Trophoblast cell (in vitro differentiated cells and primary cell): ENCODE results near the gene DLG2.

ENCODE experiments used
- DNase-seq, 2 donors: peaks; one replicate each; pipeline ENCODE4 v3.0.0-alpha.2; 2016
- H2AFZ ChIP-seq: 2 replicates; pipeline ENCODE4 v1.6.1; 2013; ENCODE audit warnings: low read length, moderate library complexity, mild to moderate bottlenecking; ENCODE audit not compliant: insufficient read depth, poor library complexity
- H2AK5ac ChIP-seq: 2 replicates; pipeline ENCODE4 v1.6.1; 2013; ENCODE audit warnings: mild to moderate bottlenecking, low read length
- H2BK120ac ChIP-seq: 2 replicates; pipeline ENCODE4 v1.6.1; 2013; ENCODE audit warnings: low read length, mild to moderate bottlenecking, moderate library complexity; ENCODE audit not compliant: insufficient read depth, poor library complexity
- H2BK12ac ChIP-seq: 2 replicates; pipeline ENCODE4 v1.6.1; 2013; ENCODE audit warnings: mild to moderate bottlenecking, low read length, moderate library complexity
- H2BK5ac ChIP-seq: 2 replicates; pipeline ENCODE4 v1.6.1; 2013; ENCODE audit warnings: low read length, low read depth, moderate library complexity, mild to moderate bottlenecking; ENCODE audit not compliant: poor library complexity
- H3K14ac ChIP-seq: 2 replicates; pipeline ENCODE4 v1.6.1; 2013; ENCODE audit warnings: mild to moderate bottlenecking, low read length
- H3K18ac ChIP-seq: 2 replicates; pipeline ENCODE4 v1.6.1; 2013; ENCODE audit warnings: mild to moderate bottlenecking, low read length
- H3K23ac ChIP-seq: 2 replicates; pipeline ENCODE4 v1.6.1; 2013; ENCODE audit warnings: low read length
- H3K27ac ChIP-seq: 2 replicates; pipeline ENCODE4 v1.5.1; 2013; ENCODE audit warnings: low read depth, mild to moderate bottlenecking, inconsistent platforms, low read length, moderate library complexity
- H3K27me3 ChIP-seq: 2 replicates; pipeline ENCODE4 v1.6.1; 2013; ENCODE audit warnings: inconsistent platforms, mild to moderate bottlenecking, low read length, moderate library complexity; ENCODE audit not compliant: insufficient read depth
- H3K36me3 ChIP-seq, 2 experiments: 1 replicate in 1 of 2; 2 replicates in 1 of 2; pipeline ENCODE4 v1.6.1; 2013; ENCODE audit warnings: low read length in 2 of 2, mild to moderate bottlenecking in 2 of 2, moderate library complexity in 1 of 2; ENCODE audit not compliant: insufficient read depth in 2 of 2, control insufficient read depth in 1 of 2
- H3K4ac ChIP-seq: 2 replicates; pipeline ENCODE4 v1.6.1; 2013; ENCODE audit warnings: low read depth, mild to moderate bottlenecking, low read length, moderate library complexity
- H3K4me1 ChIP-seq, 2 experiments: 1 replicate in 1 of 2; 2 replicates in 1 of 2; pipeline ENCODE4 v1.6.1; 2013; ENCODE audit warnings: low read length in 2 of 2, mild to moderate bottlenecking in 2 of 2, moderate library complexity in 1 of 2; ENCODE audit not compliant: insufficient read depth in 2 of 2, control insufficient read depth in 1 of 2
- H3K4me2 ChIP-seq: 2 replicates; pipeline ENCODE4 v1.6.1; 2013; ENCODE audit warnings: inconsistent platforms, mild to moderate bottlenecking, low read length, moderate library complexity
- H3K4me3 ChIP-seq: 2 replicates; pipeline ENCODE4 v1.5.1; 2013; ENCODE audit warnings: mild to moderate bottlenecking, low read depth, low read length, inconsistent platforms
- H3K79me1 ChIP-seq: one replicate; pipeline ENCODE4 v1.6.1; 2013; ENCODE audit warnings: low read length
- H3K79me2 ChIP-seq: 2 replicates; pipeline ENCODE4 v1.6.1; 2013; ENCODE audit warnings: low read length, mild to moderate bottlenecking; ENCODE audit not compliant: control insufficient read depth, insufficient read depth, poor library complexity
- H3K9ac ChIP-seq: 2 replicates; pipeline ENCODE4 v1.6.1; 2013; ENCODE audit warnings: mild to moderate bottlenecking, low read length
- H3K9me3 ChIP-seq: 2 replicates; pipeline ENCODE4 v1.6.1; 2013; ENCODE audit warnings: low read depth, mild to moderate bottlenecking, control low read depth, inconsistent platforms, low read length; ENCODE audit not compliant: insufficient read depth
- H4K12ac ChIP-seq: 2 replicates; pipeline ENCODE4 v1.6.1; 2013; ENCODE audit warnings: low read depth, mild to moderate bottlenecking, low read length, moderate library complexity
- H4K8ac ChIP-seq: 2 replicates; pipeline ENCODE4 v1.6.1; 2013; ENCODE audit warnings: low read depth, mild to moderate bottlenecking, low read length, moderate library complexity
- H4K91ac ChIP-seq: one replicate; pipeline ENCODE4 v1.6.1; 2013; ENCODE audit warnings: low read depth, mild to moderate bottlenecking, low read length, moderate library complexity
- WGBS: extraction: QIAGEN DNeasy Blood & Tissue Kit; methylation state at CpG from one replicate; pipeline ENCODE4 v1.1.7; 2013; ENCODE audit warnings: missing lambda C conversion rate; ENCODE audit not compliant: insufficient read length, insufficient coverage; ENCODE audit errors: extremely low coverage; 5-methylcytosine and 5-hydroxymethylcytosine counted together

The DLG2 gene

DNA sequence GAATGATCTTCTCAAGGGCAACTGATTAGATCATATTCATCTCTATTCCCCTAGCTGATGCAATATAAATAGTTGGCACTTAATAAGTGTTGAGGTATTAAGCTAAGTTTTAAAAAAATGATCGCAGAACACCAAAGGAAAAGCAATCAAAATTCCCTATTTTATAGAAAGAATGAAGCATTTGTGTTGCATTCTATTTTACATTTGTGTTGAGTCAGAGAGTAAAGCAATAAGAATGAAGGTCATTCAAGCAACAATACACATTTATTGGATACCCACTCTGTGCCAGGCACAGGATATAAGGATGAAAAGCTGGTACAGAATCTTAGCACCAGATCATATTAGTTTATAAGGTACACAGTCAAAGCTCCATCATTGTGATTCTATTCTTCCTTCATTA lies 1654.6 kb downstream of the DLG2 start:
- no peaks in the 10 kb centered on the region for H3K36me3 ChIP-seq
- H2BK12ac ChIP-seq: no peak overlapping the region
- no peak overlapping the region for H2BK5ac ChIP-seq
- H3K27ac ChIP-seq: no peak overlapping the region
- no peak overlapping the region for H2AFZ ChIP-seq
- no peak overlapping the region for H4K8ac ChIP-seq
- no peak overlapping the region for H3K4me3 ChIP-seq
- H3K79me1 ChIP-seq: no peaks in the 10 kb centered on the region
- H2AK5ac ChIP-seq: no peak overlapping the region
- no peak overlapping the region for H3K4ac ChIP-seq
- H3K27me3 ChIP-seq: no peaks in the 10 kb centered on the region
- no peak overlapping the region for H3K23ac ChIP-seq
- no peak overlapping the region for H3K18ac ChIP-seq
- no peaks in the 10 kb centered on the region for H3K9me3 ChIP-seq
- no peak overlapping the region for H2BK120ac ChIP-seq
- no peak for DNase-seq
- no peak overlapping the region for H3K9ac ChIP-seq
- H3K14ac ChIP-seq: no peak overlapping the region
- H3K4me1 ChIP-seq: no peaks in the 10 kb centered on the region
- no peak overlapping the region for H4K12ac ChIP-seq
- H4K91ac ChIP-seq: no peak overlapping the region
- WGBS: no CpG with 5 or more reads among the region's 1 CpG
- H3K79me2 ChIP-seq: no peaks in the 10 kb centered on the region
- H3K4me2 ChIP-seq: no peak overlapping the region

DNA sequence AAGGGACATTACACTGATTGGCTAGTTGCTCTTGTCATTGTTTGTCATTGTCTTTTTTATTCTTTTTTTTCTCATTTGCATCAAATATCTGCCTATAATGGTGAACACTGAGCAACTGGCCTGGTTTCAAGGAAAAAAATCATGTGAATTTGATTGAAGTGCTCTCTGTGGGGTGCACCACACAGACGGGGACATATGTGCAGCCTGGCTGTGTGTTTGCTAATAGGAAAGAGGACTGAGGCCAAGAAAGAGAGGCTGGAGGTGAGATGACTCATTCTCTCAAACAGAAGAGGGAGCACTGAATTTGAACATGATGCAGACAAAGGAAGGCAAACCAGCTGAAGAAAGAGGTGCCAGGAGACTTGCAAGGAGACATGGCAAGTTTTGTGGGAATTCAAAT lies 1656.1 kb downstream of the DLG2 start:
- Histone ChIP-seq H3K4me3 (no peak overlapping the region), H3K27me3 (no peaks in the 10 kb centered on the region), H2BK120ac (no peak overlapping the region), H4K12ac (no peak overlapping the region), H3K9ac (no peak overlapping the region), H3K79me1 (no peaks in the 10 kb centered on the region), H3K27ac (no peak overlapping the region), H3K4me2 (no peak overlapping the region), H2AK5ac (no peak overlapping the region), H3K18ac (no peak overlapping the region), H3K14ac (no peak overlapping the region), H3K4ac (no peak overlapping the region), H2BK5ac (no peak overlapping the region), H3K4me1 (no peaks in the 10 kb centered on the region), H2BK12ac (no peak overlapping the region), H4K8ac (no peak overlapping the region), H4K91ac (no peak overlapping the region), H2AFZ (no peak overlapping the region), H3K23ac (no peak overlapping the region), H3K79me2 (no peaks in the 10 kb centered on the region), H3K36me3 (no peaks in the 10 kb centered on the region), H3K9me3 (no peaks in the 10 kb centered on the region)
- no CpG with 5 or more reads among the region's 1 CpG for WGBS
- no peak for DNase-seq

DNA sequence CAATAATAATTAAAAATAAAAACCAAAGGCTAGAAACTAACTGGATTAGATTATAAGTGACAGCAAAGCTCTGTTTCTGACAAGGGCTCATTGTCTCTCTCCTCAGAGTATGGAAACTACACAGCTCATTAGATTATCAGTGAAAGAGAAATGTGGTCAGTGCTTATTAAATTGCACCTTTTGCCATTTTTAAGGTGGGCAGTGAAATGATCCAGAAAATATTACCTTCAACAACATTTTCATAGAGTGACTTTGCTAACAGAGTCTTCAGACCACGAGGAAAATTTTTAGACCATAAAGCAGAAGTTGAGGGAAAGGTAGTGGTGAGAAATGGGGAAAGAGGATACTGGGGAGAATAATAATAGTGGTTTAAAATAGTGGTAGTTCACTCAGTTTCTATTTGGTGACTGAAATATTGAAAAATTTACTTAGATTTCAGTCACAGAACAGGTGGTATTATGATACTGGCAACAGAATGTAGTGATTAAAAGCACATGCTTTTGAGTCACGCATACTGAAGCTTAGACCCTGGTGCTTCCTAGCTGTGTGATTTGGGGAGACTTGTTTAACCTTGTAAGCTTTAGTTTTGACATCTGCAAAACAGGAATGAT lies 1657.0 kb downstream of the DLG2 start:
- Histone ChIP-seq H3K79me2 (no peaks in the 10 kb centered on the region), H3K4me2 (no peak overlapping the region), H2BK5ac (no peak overlapping the region), H2AK5ac (no peak overlapping the region), H3K23ac (no peak overlapping the region), H2AFZ (no peak overlapping the region), H3K27me3 (no peaks in the 10 kb centered on the region), H4K12ac (no peak overlapping the region), H3K36me3 (no peaks in the 10 kb centered on the region), H4K91ac (no peak overlapping the region), H3K18ac (no peak overlapping the region), H3K4me3 (no peak overlapping the region), H3K14ac (no peak overlapping the region), H3K9me3 (no peaks in the 10 kb centered on the region), H4K8ac (no peak overlapping the region), H3K79me1 (no peaks in the 10 kb centered on the region), H2BK12ac (no peak overlapping the region), H3K4ac (no peak overlapping the region), H3K27ac (no peak overlapping the region), H3K9ac (no peak overlapping the region), H2BK120ac (no peak overlapping the region), H3K4me1 (no peaks in the 10 kb centered on the region)
- WGBS: no CpG with 5 or more reads among the region's 2 CpGs
- DNase-seq: no peak

DNA sequence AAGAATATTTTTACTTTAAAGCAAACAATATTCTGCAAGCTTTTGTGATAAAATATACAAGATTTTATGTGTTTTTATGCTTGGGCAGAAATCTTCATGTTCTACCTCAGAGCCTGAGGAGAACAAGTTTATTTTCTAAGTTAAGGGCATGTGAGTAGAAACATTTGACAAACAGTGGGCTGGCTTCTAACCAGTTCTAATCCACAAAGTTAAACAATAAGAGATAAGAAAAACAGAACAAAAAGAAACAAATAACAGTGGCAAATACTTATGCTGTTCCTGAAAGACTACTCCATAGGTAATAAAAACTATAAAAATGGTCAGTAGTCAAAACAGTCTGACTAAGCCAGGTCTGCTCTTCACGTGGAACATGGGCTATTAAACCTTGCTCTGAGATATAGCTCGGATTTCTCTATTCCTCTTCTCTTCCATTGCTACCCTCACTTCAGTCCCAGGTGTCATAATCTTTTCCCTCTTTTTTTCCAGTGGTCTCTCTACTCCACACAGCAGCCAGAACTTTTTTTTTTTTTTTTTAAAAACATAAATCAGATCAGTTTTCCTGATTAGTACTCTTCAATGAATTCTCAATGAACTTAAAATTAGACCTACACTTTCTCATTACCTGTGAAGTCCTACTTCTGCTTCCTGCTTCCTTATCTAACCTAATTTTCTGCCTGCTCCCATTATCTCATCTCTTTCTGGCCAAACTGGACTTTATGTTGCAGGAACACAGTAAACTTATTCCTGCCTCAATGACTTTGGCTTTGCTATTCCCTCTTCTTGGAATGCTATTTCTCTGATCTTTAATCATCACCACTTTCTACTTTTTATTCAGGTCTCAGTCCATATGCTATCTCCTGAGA lies 1669.9 kb downstream of the DLG2 start:
- H3K4me1 ChIP-seq: no peaks in the 10 kb centered on the region
- H2AFZ ChIP-seq: no peak overlapping the region
- H3K4me2 ChIP-seq: no peak overlapping the region
- no peak for DNase-seq
- peaks cover 2% of the 10 kb centered on the region for H3K9me3 ChIP-seq
- H3K4ac ChIP-seq: no peak overlapping the region
- H3K27ac ChIP-seq: no peak overlapping the region
- H2BK12ac ChIP-seq: no peak overlapping the region
- no peak overlapping the region for H4K91ac ChIP-seq
- no peak overlapping the region for H3K23ac ChIP-seq
- H4K12ac ChIP-seq: no peak overlapping the region
- no peak overlapping the region for H2BK120ac ChIP-seq
- H3K9ac ChIP-seq: no peak overlapping the region
- no peak overlapping the region for H3K14ac ChIP-seq
- no peak overlapping the region for H3K18ac ChIP-seq
- H3K36me3 ChIP-seq: no peaks in the 10 kb centered on the region
- H3K27me3 ChIP-seq: no peaks in the 10 kb centered on the region
- no peaks in the 10 kb centered on the region for H3K79me1 ChIP-seq
- no peak overlapping the region for H2AK5ac ChIP-seq
- no peak overlapping the region for H2BK5ac ChIP-seq
- H4K8ac ChIP-seq: no peak overlapping the region
- WGBS: no CpG with 5 or more reads among the region's 2 CpGs
- H3K4me3 ChIP-seq: no peak overlapping the region
- H3K79me2 ChIP-seq: no peaks in the 10 kb centered on the region
